CD4-positive, alpha-beta T cell treated with Interleukin-12 subunit alpha and Interleukin-12 subunit beta, for 1 hour (primary cell): ENCODE results near the gene FAM117B.

Experiments
- DNase-seq: peaks from one replicate; pipeline ENCODE4 v3.0.0-alpha.2; 2020

Gene FAM117B

DNA sequence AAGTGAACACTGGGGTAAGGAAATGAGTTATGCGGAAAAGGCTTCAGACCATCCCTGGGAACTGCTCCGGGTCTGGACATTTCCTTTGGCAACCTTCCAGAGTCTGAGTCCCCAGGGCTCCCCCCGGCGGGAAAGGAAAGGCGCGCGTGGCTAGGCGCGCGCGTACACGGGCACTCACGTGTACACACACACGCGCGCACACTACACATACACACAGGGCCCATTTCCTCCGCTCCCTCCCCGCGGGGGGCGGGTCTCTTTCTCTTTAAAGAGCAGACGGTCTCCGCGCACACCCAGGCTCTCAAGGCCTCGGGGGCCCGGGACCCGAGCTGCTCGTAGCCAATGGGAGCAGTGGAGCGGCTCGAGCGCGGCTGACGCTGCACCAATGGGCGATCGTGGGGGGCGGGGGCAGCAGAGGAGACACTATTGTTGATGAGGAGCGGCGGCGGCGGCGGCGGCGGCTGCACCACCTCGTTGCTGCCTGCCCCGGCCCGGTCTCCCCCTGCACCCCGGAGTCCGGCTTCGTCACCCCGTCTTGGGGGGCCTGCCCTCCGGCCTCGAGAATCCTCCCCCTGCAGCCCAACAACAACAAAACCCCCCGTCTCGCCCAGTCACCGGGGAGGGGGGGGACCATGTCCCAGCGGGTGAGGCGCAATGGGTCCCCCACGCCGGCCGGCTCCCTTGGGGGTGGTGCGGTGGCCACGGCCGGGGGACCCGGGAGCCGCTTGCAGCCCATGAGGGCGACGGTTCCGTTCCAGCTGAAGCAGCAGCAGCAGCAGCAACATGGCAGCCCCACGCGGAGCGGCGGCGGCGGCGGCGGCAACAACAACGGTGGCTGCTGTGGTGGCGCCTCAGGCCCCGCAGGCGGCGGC, at the start of gene FAM117B:
Gene FAM117B (plus strand): TSS at position 414 of the 872 bp plus-strand sequence. CDS start 219 bp downstream, at position 633.
- DNase-seq: peak; percentile 98

DNA sequence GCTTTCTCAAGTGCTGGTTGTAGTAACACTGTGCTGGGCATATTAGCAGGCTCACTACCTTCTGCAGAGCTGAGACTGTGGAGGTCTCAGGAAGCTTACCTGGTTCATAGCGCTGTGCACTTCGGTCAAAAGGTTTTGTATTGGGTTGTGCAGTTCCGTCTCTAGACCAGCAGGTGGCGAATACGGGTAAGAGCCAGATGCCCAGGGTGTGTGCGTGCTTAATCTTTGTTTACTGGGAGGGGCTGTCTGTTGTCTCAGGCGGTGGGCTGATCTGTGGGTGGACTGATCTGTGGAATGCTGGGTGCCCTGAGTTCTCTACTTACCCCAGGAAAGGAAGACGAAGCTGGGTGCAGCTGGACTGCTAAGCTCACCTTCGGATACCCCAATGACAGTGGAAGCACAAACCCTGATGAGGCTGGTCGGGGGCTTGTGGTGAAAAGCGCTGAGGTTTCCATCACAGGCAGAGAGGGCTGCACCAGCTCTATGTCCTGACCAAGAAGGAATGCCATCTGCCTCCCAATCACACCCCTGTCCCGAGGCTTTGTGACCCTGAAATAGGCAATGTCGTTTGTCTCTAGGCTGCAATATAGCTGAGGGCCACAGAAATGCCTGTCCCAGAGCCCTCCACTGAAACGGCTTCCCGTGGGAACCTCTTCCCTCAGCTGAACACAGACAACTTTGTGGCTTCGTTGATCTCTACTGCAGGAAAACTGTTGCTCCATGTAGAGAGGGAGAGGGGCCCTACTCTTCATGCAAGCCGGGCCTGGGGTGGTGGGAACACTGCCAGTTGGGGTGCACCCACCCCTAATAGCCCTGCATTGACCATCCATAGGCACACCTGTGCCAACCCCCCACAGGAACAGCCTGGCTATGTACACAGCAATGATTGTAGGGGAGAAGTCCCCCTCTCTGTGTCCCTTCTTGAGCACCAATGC, 45.9 kb upstream of the FAM117B start:
- DNase-seq: peak; percentile 80

DNA sequence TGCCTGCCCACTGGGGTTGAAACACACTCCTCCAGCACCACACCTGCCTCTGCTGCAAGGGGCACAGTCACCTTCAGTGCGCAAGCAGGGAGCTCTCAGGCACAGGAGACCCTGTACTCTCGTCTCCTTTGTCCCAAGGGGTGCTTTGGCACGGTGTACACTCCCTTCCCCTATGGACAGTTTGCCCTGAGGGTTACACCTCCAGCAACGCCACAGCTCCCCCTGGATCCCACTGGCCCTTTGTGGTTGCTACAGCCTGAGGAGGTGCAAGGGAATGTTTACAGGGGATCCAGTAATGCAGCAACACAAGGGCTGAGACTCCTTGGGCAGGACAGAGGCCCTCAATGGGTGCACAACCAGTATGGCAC, 45.2 kb upstream of the FAM117B start:
- no peak for DNase-seq

DNA sequence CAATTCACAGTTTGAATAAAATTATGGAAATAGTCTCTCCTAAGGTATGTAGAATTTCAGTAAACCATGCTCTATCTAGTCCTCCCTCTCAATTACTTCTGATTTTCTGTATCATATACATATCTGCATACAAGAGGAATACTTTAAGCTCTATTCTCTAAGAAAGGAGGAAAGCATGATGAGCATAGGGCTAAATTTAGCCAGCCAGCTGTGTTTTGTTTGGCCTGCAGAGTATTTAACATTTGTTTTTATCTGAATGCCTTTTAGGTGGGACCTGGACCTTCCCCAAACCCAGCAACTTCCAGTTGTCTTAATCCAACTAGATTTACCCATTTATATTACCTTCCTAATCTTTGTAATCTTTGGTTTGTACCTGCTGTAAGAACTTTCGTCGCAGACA, 42.2 kb upstream of the FAM117B start:
- no peak for DNase-seq

DNA sequence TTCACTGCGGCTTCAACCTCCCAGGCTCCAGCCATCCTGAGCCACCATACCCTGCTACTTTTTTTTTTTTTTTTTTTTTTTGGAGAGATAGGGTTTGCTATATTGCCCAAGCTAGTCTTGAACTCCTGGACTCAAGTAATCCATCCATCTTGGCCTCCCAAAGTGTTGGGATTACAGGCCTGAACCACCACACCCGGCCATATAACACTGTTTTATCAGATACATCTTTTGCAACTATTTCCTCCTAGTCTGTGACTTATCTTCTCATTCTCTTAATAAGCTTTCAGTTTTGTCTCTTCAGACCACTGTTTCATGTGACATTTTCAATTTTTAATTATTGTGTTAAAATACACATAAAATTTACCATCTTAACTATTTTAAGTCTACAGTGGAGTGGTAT, 35.7 kb upstream of the FAM117B start:
- DNase-seq: no peak

DNA sequence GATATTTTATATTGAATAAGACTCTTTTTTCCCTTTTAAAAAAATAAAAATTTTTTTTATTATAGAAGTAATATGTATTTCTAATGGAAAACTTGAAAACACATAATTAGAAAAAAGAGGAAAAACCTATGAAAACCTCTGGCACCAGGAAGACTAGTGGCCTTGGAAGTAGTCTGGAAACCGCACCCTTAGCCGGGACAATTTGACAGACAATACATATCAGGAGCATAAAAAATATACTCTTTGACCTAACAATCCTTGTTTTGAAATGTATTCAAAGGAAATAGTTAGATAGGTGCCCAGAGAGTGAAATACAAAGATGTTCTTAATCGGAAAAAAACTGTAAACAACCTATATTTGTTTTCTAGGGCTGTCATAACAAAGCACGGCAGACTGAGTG, 34.9 kb upstream of the FAM117B start:
- DNase-seq: no peak

DNA sequence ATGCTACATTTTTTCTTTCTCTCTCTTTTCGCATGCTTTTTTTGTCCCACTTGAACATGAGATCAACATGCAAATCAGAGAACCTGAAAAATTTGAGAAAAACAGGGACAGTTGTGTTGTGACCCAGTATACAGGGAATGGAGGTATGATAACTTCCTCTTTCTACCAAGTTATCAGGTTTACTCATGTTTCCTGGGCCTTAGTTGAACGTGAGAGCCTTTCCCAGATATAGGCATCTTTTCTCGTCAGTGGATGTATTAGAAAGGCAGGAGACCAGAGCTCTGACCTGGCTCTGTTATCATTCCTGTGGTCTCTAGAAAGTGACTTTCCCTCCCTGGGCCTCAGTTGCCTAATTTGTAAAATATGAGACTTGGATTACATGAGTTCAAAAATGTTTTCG, 30.1 kb upstream of the FAM117B start:
- no peak for DNase-seq

DNA sequence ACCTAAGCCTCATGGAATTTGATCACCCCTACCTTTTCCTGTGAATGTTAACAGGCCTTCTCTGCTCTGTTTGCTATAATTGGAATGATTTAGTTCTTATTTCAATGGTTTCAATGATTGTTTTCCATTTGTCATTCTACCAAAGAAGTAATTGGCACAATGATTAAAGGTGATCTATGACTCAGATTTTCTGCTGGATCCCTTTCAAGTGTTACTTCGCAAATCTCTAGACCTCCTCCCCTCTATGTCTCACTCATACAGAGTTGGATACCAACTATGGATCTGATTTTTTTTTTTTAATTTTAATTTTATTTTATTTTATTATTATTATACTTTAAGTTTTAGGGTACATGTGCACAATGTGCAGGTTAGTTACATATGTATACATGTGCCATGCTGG, 29.6 kb upstream of the FAM117B start:
- DNase-seq: no peak

DNA sequence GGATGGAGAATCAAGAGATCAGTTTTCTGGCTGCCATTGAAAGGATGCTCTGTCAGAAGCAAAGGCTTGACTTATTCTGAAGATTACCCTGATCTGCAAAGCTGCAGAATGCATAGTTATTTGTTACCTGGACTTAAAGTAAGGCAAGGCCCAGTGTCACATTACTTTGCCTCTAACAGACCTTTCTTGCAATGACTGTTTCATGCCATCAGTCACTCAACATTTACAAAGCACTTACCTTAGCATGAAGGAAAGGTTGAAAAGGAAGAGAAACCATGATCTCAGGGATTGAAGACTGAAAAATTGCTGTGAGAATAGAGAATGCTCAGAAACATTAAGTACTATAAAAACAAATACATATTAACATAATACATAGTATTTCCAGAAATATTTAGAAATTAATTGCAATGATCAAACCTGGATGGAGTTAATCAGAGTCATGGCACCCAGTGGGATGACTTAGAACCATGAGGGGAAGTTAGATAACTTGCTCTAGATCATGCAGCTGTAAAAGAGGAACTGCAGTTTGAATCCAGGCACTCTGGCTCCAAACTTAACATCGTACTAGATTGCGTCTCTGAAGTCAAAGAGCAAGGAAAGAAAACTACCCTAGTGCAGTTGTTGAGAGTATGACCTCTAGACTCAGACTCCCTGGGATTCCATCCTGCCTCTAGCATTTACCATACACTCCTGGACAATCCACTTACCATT, 26.5 kb upstream of the FAM117B start:
- DNase-seq: no peak

DNA sequence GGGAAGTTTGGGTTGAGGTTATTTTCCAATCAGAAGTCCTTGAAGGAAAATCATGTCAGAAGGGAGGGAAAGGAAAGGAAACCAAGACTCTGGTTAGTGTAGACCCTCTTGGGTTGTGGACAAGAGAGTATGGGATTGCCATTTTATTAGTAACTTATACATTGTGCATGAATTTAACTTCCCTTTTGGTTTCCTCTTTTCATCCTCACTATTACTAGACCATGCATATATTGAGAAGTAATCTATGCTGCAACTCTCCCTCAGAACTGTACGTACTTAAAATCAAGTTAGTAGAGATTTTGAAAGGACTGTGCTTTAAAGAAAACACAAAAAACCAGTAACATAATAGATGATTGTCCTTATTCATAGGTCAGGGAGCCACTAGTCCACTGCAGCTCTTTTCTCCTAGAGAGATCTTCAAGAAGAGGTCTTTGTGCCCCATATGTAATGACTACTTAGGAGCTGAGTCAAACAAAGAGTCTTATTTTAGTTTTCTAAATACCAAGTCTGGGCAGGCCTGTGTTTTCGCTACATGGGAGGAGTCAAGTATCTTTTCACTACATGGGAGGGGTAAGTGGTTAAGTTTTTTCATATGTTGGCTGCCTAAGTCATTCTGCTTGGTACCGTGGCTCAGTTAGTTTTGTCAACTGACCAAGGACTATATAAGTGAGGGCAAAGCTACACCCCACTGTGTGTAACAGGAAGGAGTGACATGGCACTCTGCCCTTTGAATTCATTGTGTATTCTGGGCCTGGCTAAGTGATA, 25.2 kb upstream of the FAM117B start:
- DNase-seq: no peak

DNA sequence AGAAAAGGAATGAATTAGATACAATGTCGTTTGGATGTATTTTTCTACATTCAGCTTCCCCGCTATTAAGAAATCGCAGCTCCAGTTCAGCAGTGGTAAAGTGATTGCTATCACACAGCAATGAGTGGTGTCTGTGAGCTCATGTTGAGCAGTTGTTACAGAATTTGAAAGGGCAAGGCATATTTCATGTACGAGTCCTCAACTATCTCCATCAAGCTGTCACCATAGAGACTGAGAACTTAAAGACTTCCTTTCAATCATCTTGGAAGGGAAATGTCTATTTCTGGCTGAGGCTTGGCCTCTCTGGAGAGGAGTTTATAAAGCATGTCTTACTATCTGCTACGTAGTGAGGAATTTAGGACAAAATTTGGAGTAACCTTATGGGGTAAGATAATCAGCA, 24.4 kb upstream of the FAM117B start:
- no peak for DNase-seq

DNA sequence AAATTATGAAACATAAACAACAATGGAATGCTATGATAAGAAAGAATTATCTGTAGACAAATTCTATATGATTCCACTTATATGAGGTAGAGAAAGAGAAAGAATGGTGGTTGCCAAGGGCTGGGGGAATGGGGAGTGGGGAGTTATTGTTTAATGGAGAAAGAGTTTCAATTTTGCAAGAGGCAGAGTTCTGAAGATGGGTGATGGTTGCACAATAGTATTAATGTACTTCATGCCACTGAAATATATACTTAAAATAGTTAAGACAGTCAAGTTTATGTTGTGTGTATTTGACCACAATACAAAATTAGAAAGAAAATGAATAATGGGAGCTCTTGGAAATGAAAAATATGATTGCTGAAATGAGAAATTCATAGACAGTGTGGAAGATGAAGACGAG, 22.6 kb upstream of the FAM117B start:
- no peak for DNase-seq

DNA sequence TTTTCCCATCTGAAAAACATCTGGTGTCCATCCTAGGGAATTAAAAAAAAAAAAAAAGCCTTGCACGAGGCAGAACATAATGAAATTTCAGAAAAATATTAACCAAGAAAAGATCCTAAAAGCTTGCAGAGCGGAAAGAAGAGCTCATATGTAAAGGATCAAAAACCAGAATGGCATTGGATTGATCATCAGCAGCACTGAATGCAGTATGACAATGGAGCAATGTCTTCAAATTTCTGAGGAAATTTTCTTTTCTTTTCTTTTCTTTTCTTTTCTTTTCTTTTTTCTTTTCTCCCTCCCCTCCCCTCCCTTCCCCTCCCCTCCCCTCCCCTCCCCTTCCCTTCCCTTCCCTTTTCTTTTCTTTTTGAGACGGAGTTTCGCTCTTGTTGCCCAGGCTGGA, 21.3 kb upstream of the FAM117B start:
- DNase-seq: no peak

DNA sequence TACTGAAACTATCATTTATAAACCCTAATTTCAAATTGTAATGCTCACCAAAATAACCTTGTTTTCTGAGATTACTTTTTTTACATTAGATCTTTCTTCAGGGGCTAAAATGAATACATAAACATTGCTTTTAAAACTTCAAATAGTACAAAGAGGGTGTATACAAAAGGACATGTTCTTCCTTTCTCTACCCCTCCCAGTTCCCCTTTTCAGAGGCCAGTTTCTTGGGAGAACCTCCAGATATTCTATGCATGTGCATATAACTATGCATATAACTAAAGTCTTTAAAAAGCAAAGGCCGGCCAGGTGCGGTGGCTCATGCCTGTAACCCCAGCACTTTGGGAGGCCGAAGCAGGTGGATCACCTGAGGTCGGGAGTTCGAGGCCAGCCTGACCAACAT, 10.6 kb upstream of the FAM117B start:
- DNase-seq: no peak

DNA sequence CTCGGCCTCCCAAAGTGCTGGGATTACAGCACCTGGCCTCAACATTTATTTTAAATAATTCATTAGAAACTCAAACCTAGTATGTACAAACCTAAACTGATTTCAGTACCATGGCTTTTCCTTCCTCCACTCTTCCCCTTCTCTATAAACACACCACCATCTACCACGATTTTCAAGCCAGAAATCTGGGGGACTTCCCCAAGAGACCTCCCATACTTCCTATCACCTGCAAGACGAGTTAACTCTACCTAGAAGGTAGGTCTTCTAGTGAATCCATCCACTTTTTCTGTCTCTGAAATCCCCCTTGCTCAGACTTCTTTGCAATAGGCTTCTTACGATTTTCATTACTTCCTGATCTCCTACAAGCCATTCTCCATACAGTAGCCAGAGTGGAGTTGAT, 7.7 kb upstream of the FAM117B start:
- no peak for DNase-seq

DNA sequence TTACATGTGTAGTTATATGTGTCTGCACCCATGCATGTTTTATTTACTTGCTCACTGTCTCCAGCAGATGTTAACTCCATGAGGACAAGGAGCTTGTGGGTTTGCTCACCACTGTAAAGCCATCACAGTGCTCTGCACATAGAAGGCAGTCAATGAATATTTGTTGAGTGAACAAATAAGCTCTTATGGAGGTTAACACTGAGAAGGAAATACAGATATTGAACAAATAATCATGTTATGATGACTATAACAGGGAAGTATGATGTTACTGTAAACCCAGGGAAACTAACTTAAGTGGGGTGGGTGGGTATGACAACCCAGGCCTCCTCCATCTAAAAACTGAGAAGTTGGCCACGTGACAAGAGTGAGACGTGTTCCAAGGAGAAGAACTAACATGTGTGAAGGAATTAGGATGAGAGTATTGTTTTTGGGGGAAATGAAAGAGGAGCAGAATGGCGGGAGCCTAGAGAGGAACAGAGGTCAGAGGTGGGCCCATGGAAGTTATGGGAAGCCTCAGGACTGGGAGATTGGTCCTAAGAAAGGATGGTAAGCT, 6.0 kb upstream of the FAM117B start:
- DNase-seq: no peak

DNA sequence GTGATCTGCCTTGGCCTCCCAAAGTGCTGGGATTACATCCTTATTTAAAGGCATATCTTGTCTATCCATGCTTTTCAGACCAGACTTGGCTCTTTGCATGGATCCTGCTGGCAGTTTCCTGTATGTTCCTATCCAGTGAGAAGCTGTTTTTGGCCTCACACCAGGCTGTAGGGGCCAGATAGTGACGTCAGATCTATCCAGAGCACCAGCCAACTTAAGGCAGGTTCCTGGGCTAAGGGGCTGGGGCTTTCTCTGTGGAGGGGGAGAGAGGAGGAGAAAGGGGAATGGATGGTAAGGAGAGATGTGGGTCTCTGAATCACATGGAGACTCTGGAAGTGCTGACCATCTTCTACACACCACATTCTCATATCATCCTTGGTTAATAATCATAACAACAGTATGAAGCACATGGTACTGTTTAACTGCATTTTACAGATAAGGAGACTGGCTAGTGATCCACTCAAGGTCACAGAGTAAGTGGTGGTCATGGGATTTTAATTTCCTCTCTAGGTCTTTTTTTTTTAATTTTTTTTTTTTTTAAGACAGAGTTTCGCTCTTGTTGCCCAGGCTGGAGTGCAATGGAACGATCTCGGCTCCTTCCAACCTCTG, 2.0 kb upstream of the FAM117B start:
- no peak for DNase-seq

DNA sequence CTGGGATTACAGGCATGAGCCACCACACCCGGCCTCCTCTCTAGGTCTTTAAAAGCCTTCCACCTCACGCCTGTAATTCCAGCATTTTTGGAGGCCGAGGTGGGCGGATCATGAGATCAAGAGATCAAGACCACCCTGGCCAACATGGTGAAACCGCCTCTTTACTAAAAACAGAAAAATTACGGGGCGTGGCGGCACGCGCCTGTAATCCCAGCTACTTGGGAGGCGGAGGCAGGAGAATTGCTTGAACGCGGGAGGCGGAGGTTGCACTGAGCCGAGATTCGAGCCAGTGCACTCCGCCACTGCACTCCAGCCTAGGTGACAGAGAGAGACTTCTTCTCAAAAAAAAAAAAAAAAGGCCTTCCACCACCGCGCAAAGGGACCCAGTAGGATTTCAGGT, 1.3 kb upstream of the FAM117B start:
- no peak for DNase-seq

DNA sequence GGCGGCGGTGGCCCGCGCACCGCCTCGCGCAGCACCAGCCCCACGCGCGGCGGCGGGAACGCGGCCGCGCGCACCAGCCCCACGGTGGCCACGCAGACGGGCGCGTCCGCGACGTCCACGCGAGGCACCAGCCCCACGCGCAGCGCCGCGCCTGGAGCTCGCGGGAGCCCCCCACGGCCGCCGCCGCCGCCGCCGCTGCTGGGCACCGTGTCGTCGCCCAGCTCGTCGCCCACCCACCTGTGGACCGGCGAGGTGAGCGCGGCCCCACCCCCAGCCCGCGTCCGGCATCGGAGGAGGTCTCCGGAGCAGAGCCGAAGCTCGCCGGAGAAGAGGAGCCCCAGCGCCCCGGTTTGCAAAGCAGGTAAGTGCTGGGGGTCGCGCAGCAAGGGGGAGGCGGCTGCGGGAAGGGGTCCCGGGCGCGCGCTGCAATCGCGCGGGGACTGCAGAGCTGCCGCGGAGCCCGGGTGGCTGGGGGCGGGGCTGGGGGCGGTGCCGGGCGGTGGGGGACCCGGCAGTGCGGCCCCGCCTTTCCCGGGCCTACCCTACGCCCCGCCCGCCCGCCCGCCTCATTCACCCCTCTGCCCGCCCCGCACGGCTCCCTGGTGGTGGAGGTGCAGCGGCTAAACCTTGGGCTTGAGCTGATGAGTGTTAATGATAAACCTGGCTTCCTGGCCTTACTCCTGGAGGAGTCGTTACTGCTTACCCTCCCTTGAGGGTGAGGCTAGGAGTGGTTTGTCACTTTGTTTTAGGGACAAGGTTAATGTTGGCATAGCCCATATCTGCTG, 851 bp downstream of the FAM117B start:
- peak; percentile 86 for DNase-seq

DNA sequence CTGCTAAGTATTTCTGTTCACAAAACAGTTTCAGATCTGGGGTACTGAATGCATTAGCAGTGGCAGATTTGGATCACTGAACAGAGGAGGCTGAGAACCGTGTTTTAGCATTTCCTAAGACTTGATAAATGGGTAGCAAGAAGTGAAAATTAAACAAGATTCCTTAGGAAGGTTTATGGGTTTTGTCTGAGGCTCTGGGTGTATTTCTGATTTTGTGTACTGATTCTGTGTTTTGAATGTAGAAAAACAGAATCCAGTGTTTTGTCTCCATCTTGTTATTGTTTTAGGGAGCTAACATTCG, 1.4 kb downstream of the FAM117B start:
- DNase-seq: no peak

DNA sequence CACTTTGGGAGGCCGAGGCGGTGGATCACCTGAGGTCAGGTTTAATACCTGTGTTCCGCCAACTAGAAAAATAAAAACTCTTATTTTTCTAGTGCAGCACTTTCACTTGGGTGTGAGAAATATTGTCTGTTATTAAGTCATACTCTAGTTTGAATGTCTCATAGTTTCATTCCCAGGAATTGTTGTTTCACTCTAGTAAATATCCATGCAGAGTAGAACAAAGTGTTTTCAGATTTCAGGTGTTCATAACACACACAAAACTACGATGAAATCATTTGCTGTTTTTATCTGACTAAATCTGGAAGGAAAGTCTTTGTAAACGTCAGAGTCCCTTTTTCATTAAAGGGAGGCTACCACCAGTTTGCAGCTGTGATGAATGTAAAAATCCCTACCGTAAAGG, 4.0 kb downstream of the FAM117B start:
- no peak for DNase-seq
